KOPT-K1 (cell line): ENCODE results near the gene LGALS7B.
A peak's percentile ranks its signal among the peaks of the same experiment; 100 is the strongest.
"Not testable (repeated sequence)": the region's sequence is repeated elsewhere in the genome, so short reads cannot be mapped to it uniquely, and the experiment has no call there.

Experiments
- H3K27ac ChIP-seq: fragments of 200-600 bp; sonication (generic); 2 replicates; pipeline ENCODE4 v1.5.1; 2016; ENCODE audit warnings: antibody characterized with exemption, mild to moderate bottlenecking, low read depth, low read length; ENCODE audit not compliant: poor library complexity, severe bottlenecking
- H3K36me3 ChIP-seq: fragments of 200-600 bp; sonication (generic); 2 replicates; pipeline ENCODE4 v1.5.1; 2017; ENCODE audit warnings: antibody characterized with exemption, mild to moderate bottlenecking, low read length, moderate library complexity; ENCODE audit not compliant: insufficient read depth
- H3K9me3 ChIP-seq: fragments of 200-600 bp; sonication (generic); 2 replicates; pipeline ENCODE4 v1.5.1; 2017; ENCODE audit warnings: antibody characterized with exemption, low read length, mild to moderate bottlenecking; ENCODE audit not compliant: insufficient read depth, poor library complexity, severe bottlenecking

LGALS7B gene

GRCh38 chr19:38816131-38816750, 27.2 kb downstream of the LGALS7B start:
- Histone ChIP-seq H3K27ac (no peak overlapping the region), H3K9me3 (no peaks in the 10 kb centered on the region), H3K36me3 (peaks cover 28% of the 10 kb centered on the region)

GRCh38 chr19:38817081-38817480, 28.1 kb downstream of the LGALS7B start:
- Histone ChIP-seq H3K27ac (no peak overlapping the region), H3K9me3 (no peaks in the 10 kb centered on the region), H3K36me3 (peaks cover 28% of the 10 kb centered on the region)

DNA sequence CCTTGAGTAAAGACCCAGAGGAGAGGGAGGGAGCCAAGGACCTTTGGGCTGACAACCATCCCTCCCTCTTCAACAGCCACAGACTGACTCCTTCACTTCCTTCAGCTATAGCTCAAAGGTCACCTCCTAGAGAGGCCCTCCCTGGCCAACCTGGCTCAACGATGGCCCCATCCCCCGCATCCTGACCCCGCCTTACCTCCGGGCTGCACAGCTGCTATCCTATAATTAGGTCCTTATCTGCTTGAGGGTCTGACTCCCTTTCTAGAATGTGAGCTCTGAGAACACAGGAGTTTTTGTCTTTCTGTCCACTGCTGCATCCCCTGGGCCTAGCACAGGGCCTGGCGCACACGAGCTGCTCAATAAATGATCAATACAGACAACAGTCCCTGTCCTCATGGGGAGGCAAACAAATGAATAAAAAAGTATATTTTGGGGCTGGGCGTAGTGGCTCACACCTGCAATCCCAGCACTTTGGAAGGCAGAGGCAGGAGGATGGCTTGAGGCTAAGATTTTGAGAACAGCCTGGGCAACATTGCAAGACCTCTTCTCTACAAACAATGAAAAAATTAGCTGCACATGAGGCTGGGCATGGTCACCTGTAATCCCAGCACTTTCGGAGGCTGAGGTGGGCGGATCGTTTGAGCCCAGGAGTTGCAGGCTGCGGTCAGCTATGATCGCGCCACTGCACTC, 30.4 kb downstream of the LGALS7B start:
- no peaks in the 10 kb centered on the region for H3K9me3 ChIP-seq
- peaks cover 37% of the 10 kb centered on the region for H3K36me3 ChIP-seq
- H3K27ac ChIP-seq = no peak overlapping the region

DNA sequence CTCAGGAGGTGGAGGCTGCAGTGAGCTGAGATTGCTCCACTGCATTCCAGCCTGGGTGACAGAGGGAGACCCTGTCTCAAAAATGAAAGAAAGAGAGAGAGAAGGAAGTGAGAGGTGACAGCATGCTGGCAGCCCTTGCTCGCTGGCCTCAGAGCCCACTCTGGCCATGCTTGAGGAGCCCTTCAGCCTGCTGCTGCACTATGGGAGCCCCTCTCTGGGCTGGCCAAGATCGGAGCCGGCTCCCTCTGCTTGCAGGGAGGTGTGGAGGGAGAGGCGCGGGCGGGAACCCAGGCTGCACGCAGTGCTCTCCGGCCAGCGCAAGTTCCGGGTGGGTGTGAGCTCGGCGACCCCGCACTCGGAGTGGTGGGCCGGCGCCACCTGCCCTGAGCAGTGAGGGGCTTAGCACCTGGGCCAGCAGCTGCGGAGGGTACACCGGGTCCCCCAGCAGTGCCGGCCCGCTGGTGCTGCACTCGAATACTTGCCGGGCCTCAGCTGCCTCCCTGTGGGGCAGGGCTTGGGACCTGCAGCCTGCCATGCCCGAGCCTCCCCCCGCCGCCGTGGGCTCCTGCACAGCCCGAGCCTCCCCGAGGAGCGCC, 32.3 kb downstream of the LGALS7B start:
- peaks cover 24% of the 10 kb centered on the region for H3K36me3 ChIP-seq
- not testable (repeated sequence) for H3K9me3 ChIP-seq

GRCh38 chr19:38825936-38826335, 36.9 kb downstream of the LGALS7B start:
- H3K36me3 ChIP-seq = peaks cover 34% of the 10 kb centered on the region
- H3K9me3 ChIP-seq, H3K27ac ChIP-seq: not testable (repeated sequence)

More for the DNA sequence above, 32.3 kb downstream of the LGALS7B start:
- not testable (repeated sequence) for H3K27ac ChIP-seq

DNA sequence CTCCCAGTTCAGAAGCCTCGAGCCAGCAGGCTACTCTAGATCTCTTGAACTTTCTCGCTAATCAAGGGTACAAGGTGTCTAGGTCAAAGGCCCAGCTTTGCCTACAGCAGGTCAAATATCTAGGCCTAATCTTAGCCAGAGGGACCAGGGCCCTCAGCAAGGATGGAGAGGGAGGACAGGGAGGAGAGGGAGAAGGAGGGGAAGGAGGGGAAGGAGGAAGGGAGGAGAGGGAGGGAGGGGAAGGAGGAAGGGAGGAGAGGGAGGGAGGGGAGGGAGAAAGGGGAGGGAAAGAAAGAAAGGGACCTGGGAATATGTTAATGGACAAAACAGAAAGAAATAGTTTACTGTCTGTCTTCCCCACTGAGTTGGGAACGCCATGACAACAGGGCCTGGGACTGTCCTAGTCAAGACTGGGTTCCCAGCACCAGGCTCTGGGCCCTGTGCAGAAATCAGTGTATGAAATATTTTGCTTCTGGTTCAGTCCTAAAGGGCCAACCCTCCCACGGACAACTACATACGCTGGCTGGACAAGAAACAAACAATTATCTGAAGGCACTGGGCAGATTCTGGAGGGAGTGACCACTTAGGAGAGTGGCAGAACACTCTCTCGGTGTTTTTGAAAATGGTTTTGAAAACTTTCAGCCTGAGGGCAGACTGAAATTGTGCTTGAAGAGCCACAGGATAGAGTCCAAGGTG, 38.0 kb downstream of the LGALS7B start:
- Histone ChIP-seq H3K27ac (no peak overlapping the region), H3K9me3 (no peaks in the 10 kb centered on the region), H3K36me3 (peaks cover 34% of the 10 kb centered on the region)

DNA sequence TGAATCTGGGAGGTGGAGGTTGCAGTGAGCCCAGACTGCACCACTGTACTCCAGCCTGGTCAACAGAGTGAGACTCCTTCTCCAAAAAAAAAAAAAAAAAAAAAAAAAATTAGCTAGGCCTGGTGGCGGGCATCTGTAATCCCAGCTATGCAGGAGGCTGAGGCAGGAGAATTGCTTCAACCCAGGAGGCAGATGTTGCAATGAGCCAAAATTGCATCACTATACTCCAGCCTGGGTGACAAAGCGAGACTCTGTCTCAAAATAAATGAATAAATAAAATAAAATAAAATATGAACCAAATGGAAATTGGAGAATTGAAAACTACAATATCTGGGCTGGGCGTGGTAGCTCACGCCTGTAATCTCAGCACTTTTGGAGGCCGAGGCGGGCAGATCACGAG, 40.2 kb downstream of the LGALS7B start:
- H3K36me3 ChIP-seq = peaks cover 24% of the 10 kb centered on the region
- not testable (repeated sequence) for H3K9me3 ChIP-seq, H3K27ac ChIP-seq

DNA sequence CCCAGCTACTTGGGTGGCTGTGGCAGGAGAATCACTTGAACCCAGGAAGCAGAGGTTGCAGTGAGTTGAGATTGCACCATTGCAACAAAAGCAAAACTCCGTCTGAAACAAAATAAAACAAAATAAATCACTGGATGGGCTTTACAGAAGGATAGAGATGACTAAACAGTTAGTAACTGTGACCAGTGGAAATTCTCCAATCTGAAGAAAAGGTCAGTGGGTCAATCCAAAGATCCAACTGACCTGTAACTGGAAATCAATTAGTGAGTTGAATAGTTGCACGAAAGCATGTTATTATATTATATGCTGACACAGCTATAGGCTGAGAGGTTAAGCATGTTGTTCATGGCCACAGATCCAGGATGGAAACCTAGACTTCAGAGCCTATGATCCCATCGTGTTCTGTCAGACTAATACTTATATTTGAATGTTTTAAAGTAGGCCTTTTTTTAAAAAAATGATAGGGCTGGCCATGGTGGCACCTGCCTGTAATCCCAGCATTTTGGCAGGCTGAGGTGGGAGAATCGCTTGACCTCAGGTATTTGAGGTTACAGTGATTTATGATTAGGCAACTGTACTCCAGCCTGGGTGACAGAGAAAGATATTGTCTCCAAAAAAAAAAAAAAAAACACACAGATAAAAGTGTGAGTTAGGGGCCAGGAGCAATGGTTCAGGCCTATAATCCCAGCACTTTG, 41.2 kb downstream of the LGALS7B start:
- Histone ChIP-seq H3K36me3 (peaks cover 24% of the 10 kb centered on the region), H3K27ac (no peak overlapping the region), H3K9me3 (no peaks in the 10 kb centered on the region)

DNA sequence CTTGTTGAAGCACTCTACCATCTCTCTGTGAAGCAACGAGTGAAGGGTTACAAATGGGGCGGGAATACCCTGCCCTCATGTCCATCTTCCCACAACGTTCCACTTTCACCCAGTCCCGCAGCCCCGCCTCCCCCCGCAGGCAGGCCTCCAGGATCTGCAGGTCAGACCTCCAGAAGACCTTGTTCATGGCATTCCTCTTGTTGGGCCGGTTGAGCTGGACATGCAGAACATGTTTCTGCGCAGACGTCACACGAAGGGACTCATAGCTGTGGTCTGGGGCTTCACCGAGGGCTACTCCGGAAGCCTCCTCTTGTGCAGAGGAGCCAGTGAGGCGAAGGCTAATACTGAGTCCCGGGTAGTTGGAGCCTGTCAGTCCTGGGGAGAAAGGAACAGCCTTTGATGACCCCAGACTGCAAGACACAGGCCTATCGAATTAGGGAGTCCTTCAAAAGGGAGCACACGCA, 42.2 kb downstream of the LGALS7B start:
- Histone ChIP-seq H3K9me3 (no peaks in the 10 kb centered on the region), H3K27ac (peak overlapping the region; percentile 80), H3K36me3 (peaks cover 34% of the 10 kb centered on the region)

- no peak overlapping the region for H3K27ac ChIP-seq
- no peaks in the 10 kb centered on the region for H3K9me3 ChIP-seq
- peaks cover 42% of the 10 kb centered on the region for H3K36me3 ChIP-seq
Observed at GRCh38 chr19:38833092-38833425, 44.1 kb downstream of the LGALS7B start.

- Histone ChIP-seq H3K9me3 (no peaks in the 10 kb centered on the region), H3K36me3 (peaks cover 49% of the 10 kb centered on the region), H3K27ac (no peak overlapping the region)
Observed at GRCh38 chr19:38834104-38834490, 45.1 kb downstream of the LGALS7B start.

DNA sequence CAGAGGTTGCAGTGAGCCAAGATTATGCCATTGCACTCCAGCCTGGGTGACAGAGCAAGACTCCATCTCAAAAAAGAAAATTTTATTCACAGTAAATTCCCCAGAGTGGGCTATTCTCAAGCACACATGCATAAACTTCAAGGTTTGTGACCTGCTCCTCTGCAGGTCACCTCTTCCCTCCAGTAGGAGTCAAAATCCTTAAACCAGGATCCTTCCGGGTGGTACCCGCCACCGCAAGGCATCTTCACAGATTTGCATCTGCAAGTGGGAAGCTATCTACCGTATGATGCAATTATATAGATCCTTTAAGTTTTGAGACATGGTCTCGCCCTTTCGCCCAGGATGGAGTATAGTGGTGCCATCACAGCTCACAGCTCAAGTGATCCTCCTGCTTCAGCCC, 45.6 kb downstream of the LGALS7B start:
- H3K36me3 ChIP-seq = peaks cover 51% of the 10 kb centered on the region
- H3K27ac ChIP-seq = no peak overlapping the region
- no peaks in the 10 kb centered on the region for H3K9me3 ChIP-seq

DNA sequence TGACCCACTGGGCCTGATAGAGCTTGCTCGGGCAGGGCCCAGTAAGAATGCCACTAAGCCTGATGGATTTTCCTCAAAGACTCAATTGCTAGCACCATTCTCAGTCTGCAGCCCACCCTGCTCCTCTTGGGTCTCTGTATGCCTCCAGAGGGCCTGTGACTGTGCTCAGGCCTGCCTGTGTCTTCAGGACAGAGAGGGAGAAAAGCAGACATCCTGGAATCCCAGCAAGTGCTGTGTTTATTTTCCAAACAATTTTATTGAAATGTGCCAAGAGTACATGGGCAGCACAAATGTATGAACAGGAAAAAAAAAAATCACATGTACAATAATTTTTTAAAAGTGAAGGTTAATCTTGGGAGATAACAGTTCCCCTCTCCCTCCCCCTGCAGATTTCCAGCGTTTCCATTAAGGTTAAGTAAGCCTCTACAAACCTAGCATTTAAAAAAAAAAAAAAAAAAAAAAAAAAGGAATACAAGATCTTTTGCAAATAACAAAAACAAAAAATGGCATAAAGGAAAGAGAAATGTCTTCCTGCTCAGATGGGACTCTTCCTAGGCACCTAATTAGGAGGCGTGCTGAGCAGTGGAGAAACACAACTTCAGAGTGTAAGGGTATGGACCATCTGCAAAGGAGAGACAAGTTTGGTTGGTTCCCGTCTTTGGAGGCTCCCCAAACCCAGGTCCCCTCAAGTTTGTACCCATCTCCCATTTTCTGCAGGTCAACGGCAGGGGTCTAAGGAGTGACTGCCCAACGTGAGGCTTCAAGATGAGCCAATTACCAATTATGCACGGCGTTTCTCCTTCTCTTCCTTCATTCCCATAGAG, 47.4 kb downstream of the LGALS7B start:
- Histone ChIP-seq H3K36me3 (peaks cover 62% of the 10 kb centered on the region), H3K27ac (no peak overlapping the region), H3K9me3 (no peaks in the 10 kb centered on the region)

GRCh38 chr19:38836983-38837626, 48.1 kb downstream of the LGALS7B start:
- no peak overlapping the region for H3K27ac ChIP-seq
- no peaks in the 10 kb centered on the region for H3K9me3 ChIP-seq
- H3K36me3 ChIP-seq = peaks cover 70% of the 10 kb centered on the region
